Endothelial cell of umbilical vein (primary cell): ENCODE measurements around the gene FAM81A. TPM values are rescaled to one million over a fixed set of nuclear protein-coding genes. Genes with fewer than 3 reads are reported as not detected.
"Not testable (repeated sequence)": the region's sequence is repeated elsewhere in the genome, so short reads cannot be mapped to it uniquely, and the experiment has no call there.

Experiments
- BruUV-seq: library from RNA; stranded (reverse); fragments of 400-500 nt; replicated peaks from 2 replicates; lab custom pipeline; 2021; lab: Mats Ljungman, UMichigan
- CTCF ChIA-PET: fragments of 300-600, 350-600 bp; sonication (Branson Sonifier 250); formaldehyde crosslinking; loops from one replicate; lab custom pipeline; 2021; ENCODE audit warnings: antibody characterized with exemption, inconsistent platforms; lab: Charles Lee
- POLR2A ChIA-PET: fragments of 300-600, 350-600 bp; sonication (Branson Sonifier 250); formaldehyde crosslinking; loops from one replicate; lab custom pipeline; 2021; ENCODE audit warnings: antibody characterized with exemption, inconsistent platforms; lab: Charles Lee
- DNase-seq: peaks from one replicate; pipeline ENCODE4 v3.0.0-alpha.2; 2011; ENCODE audit warnings: low read depth, low spot score
- FAIRE-seq: peaks from 2 replicates; lab custom pipeline; 2011; peaks lifted over from hg19 to GRCh38; lab: Jason Lieb, UNC
- H2AFZ ChIP-seq: 2 replicates; pipeline ENCODE4 v1.6.0; 2012; ENCODE audit warnings: low read depth, low read length, control low read depth, inconsistent platforms
- H3K27ac ChIP-seq: 2 replicates; pipeline ENCODE4 v1.5.1; 2011; ENCODE audit warnings: low read depth, mild to moderate bottlenecking, control low read depth, low read length, moderate library complexity; ENCODE audit not compliant: insufficient read depth
- H3K27me3 ChIP-seq, 2 experiments: 2 replicates each; pipeline versions ENCODE4 v1.6.0 to v1.6.1; 2011; ENCODE audit warnings: low read length in 2 of 2, mixed read lengths in 1 of 2; ENCODE audit not compliant: control insufficient read depth in 2 of 2, insufficient read depth in 2 of 2
- H3K36me3 ChIP-seq, 2 experiments: 2 replicates in 1 of 2; 3 replicates in 1 of 2; pipeline ENCODE4 v1.5.1; 2011; ENCODE audit warnings: low read length in 2 of 2, mild to moderate bottlenecking in 1 of 2, moderate library complexity in 1 of 2; ENCODE audit not compliant: control insufficient read depth in 2 of 2, insufficient read depth in 2 of 2; ENCODE audit errors: extremely low read depth in 1 of 2
- H3K4me1 ChIP-seq: 3 replicates; pipeline ENCODE4 v1.5.1; 2011; ENCODE audit warnings: mild to moderate bottlenecking, low read length; ENCODE audit not compliant: control insufficient read depth, insufficient read depth; ENCODE audit errors: extremely low read depth
- H3K4me2 ChIP-seq: 2 replicates; pipeline ENCODE4 v1.6.1; 2011; ENCODE audit warnings: low read length, control low read depth, mixed read lengths; ENCODE audit not compliant: insufficient read depth
- H3K4me3 ChIP-seq, 3 experiments: fragments of 200-600 bp in 1 of 3; sonication (generic), shearing (Covaris generic) in 1 of 3; replicated peaks in 1 of 3; 2 replicates each; pipeline ENCODE4 v1.5.1; 2011 to 2016; ENCODE audit warnings: control low read depth in 3 of 3, low read length in 3 of 3, mild to moderate bottlenecking in 2 of 3, inconsistent platforms in 1 of 3, low read depth in 1 of 3, moderate library complexity in 1 of 3; ENCODE audit not compliant: insufficient read depth in 1 of 3
- H3K79me2 ChIP-seq: 2 replicates; pipeline ENCODE4 v1.6.0; 2012; ENCODE audit warnings: low read length, inconsistent platforms; ENCODE audit not compliant: control insufficient read depth, insufficient read depth
- H3K9ac ChIP-seq: replicated peaks from 2 replicates; pipeline ENCODE3; 2011; ENCODE audit warnings: low read length, control low read depth; ENCODE audit not compliant: insufficient read depth; ENCODE audit errors: extremely low read depth
- H3K9me1 ChIP-seq: replicated peaks from 3 replicates; pipeline ENCODE4 v1.6.0; 2011; ENCODE audit warnings: mild to moderate bottlenecking, low read length; ENCODE audit not compliant: control insufficient read depth, insufficient read depth; ENCODE audit errors: extremely low read depth
- H3K9me3 ChIP-seq: replicated peaks from 2 replicates; pipeline ENCODE4 v1.5.1; 2012; ENCODE audit warnings: low read length, inconsistent platforms; ENCODE audit not compliant: control insufficient read depth, insufficient read depth
- H4K20me1 ChIP-seq: replicated peaks from 2 replicates; pipeline ENCODE3; 2011; ENCODE audit warnings: mild to moderate bottlenecking, low read length; ENCODE audit not compliant: control insufficient read depth, insufficient read depth; ENCODE audit errors: extremely low read depth
- CTCF ChIP-seq, 2 donors: IDR thresholded peaks; 1 replicate in 1 of 2; 2 replicates in 1 of 2; pipeline ENCODE4 v1.5.1; 2011; ENCODE audit warnings: low read length in 2 of 2, mild to moderate bottlenecking in 2 of 2, moderate library complexity in 2 of 2, control low read depth in 1 of 2, inconsistent platforms in 1 of 2, low read depth in 1 of 2; ENCODE audit not compliant: insufficient read depth in 1 of 2; ENCODE audit errors: extremely low read depth in 1 of 2
- EZH2 ChIP-seq: IDR thresholded peaks from 2 replicates; pipeline ENCODE4 v1.6.1; 2012; ENCODE audit warnings: borderline replicate concordance, low read depth, mild to moderate bottlenecking, moderate library complexity, low read length, inconsistent platforms; ENCODE audit not compliant: severe bottlenecking
- FOS ChIP-seq: IDR thresholded peaks from 2 replicates; pipeline ENCODE4 v1.6.1; 2011; ENCODE audit warnings: mild to moderate bottlenecking, low read length, moderate library complexity, borderline replicate concordance; ENCODE audit not compliant: insufficient read depth
- GATA2 ChIP-seq: IDR thresholded peaks from 2 replicates; pipeline ENCODE4 v1.7.0; 2011; ENCODE audit warnings: low read depth, mild to moderate bottlenecking, moderate library complexity, mixed read lengths, low read length; ENCODE audit not compliant: insufficient read length, insufficient read depth
- JUN ChIP-seq: IDR thresholded peaks from 2 replicates; pipeline ENCODE4 v1.6.1; 2011; ENCODE audit warnings: borderline replicate concordance, low read depth; ENCODE audit not compliant: insufficient read length, insufficient read depth
- MAX ChIP-seq: IDR thresholded peaks from 2 replicates; pipeline ENCODE4 v1.6.1; 2011; ENCODE audit not compliant: insufficient read depth, insufficient read length
- MYC ChIP-seq: IDR thresholded peaks from one replicate; pipeline ENCODE4 v1.6.1; 2011; ENCODE audit warnings: mild to moderate bottlenecking, low read depth, low read length
- POLR2A ChIP-seq: IDR thresholded peaks from 2 replicates; pipeline ENCODE4 v1.6.1; 2012; ENCODE audit warnings: low read depth, mild to moderate bottlenecking, control low read depth, low read length
- POLR2AphosphoS5 ChIP-seq: IDR thresholded peaks from 2 replicates; pipeline ENCODE4 v1.6.1; 2012; ENCODE audit warnings: low read depth, mild to moderate bottlenecking, control low read depth, low read length, moderate library complexity; ENCODE audit not compliant: insufficient read depth
- dilution Hi-C: fragments of 300-500 bp; cut with MboI; formaldehyde crosslinking; loops from one replicate; pipeline ENCODE4 v1.15.0; 2019; ENCODE audit warnings: low sequenced_read_pairs; ENCODE audit not compliant: extremely low pct_ligation_motif_present
- intact Hi-C: fragments of 100-400 bp; cut with micrococcal nuclease; formaldehyde crosslinking; loops from one replicate; pipeline ENCODE4 v1.10.0; 2022
- polyA plus RNA-seq, 4 experiments: library from polyadenylated mRNA; depleted of rRNA in 3 of 4; stranded (reverse) in 3 of 4; unstranded in 1 of 4; fragments of >200 nt; gene quantifications; 2 replicates each; pipeline versions ENCODE4 v1.2.1 to v1.2.3, GENCODE V29; 2011 to 2012; ENCODE audit warnings: missing spikeins in 1 of 4
- total RNA-seq: library from RNA; stranded (reverse); gene quantifications from 2 replicates; pipeline ENCODE4 v1.2.3, GENCODE V29; 2021

FAM81A gene
- total and polyA plus RNA-seq, 2 donors (not counting 3 experiments of a cell fraction or from before 2014, with no cell fraction given): 0.28 to 1.2 TPM

- TF ChIP-seq POLR2A (no peak), POLR2AphosphoS5 (no peak), MYC (no peak), MAX (no peak)
- Histone ChIP-seq H3K9me3 (no peaks in the 10 kb centered on the region), H3K27me3 (no peaks in the 10 kb centered on the region), H4K20me1 (no peaks in the 10 kb centered on the region), H3K9ac (no peak overlapping the region), H3K9me1 (no peaks in the 10 kb centered on the region), H3K36me3 (no peaks in the 10 kb centered on the region), H3K4me2 (no peak overlapping the region), H3K79me2 (no peaks in the 10 kb centered on the region), H3K4me1 (no peaks in the 10 kb centered on the region), H3K4me3 (no peak overlapping the region), H3K27ac (no peak overlapping the region), H2AFZ (no peak overlapping the region)
- dilution Hi-C loops (no loop called here), intact Hi-C loops (no loop called here)
- no peak for DNase-seq
- ChIA-PET CTCF (no interaction called here), POLR2A (no interaction called here)
- BruUV-seq: no TSS peak
- no peak for FAIRE-seq
Observed at GRCh38 chr15:59484399-59484798, 46.4 kb downstream of the FAM81A start.

- dilution Hi-C loops (no loop called here), intact Hi-C loops (no loop called here)
- no peaks in the 10 kb centered on the region for H3K9me1 ChIP-seq
- no peak overlapping the region for H3K4me2 ChIP-seq
- DNase-seq: no peak
- H3K4me3 ChIP-seq: no peak overlapping the region
- CTCF ChIA-PET: interaction anchor here (1.8 kb wide), 1 partner anchor 44 kb away, joined by 3 read pairs; no protein-coding TSS in a partner anchor
- H3K9ac ChIP-seq: no peak overlapping the region
- FAIRE-seq: no peak
- H4K20me1 ChIP-seq: no peaks in the 10 kb centered on the region
- no peak overlapping the region for H2AFZ ChIP-seq
- no peaks in the 10 kb centered on the region for H3K9me3 ChIP-seq
- no peak for TF ChIP-seq JUN
- TF ChIP-seq POLR2AphosphoS5: no peak
- TF ChIP-seq CTCF (IDR thresholded peaks at IDR 0.05; ENCODE audit: extremely low read depth in 1 of 2, insufficient read depth in 1 of 2, low read depth in 1 of 2, low read length in 2 of 2): no peak
- no peak for TF ChIP-seq EZH2
- no peak for TF ChIP-seq POLR2A
- no peak for TF ChIP-seq FOS
- no peak for TF ChIP-seq MYC
- TF ChIP-seq GATA2: no peak
- no peak for TF ChIP-seq MAX
- H3K4me1 ChIP-seq: no peaks in the 10 kb centered on the region
- no peaks in the 10 kb centered on the region for H3K27me3 ChIP-seq
- no peaks in the 10 kb centered on the region for H3K36me3 ChIP-seq
- H3K27ac ChIP-seq: no peak overlapping the region
- POLR2A ChIA-PET: no interaction called here
- no TSS peak for BruUV-seq
- H3K79me2 ChIP-seq: no peaks in the 10 kb centered on the region
Observed at GRCh38 chr15:59485036-59485435, 47.0 kb downstream of the FAM81A start.

GRCh38 chr15:59489485-59489884 is 51.5 kb downstream of the FAM81A start:
- H3K36me3 ChIP-seq, BruUV-seq, FAIRE-seq, H2AFZ ChIP-seq, H3K4me2 ChIP-seq, H3K9me1 ChIP-seq, H3K4me3 ChIP-seq, H3K27ac ChIP-seq, H4K20me1 ChIP-seq, dilution Hi-C loops, H3K9ac ChIP-seq, H3K4me1 ChIP-seq, H3K9me3 ChIP-seq, H3K79me2 ChIP-seq, H3K27me3 ChIP-seq, DNase-seq, intact Hi-C loops, POLR2A ChIA-PET: not testable (repeated sequence)
- CTCF ChIA-PET: interaction anchor here (1.4 to 5.1 kb wide), 2 partner anchors 242 to 243 kb away, joined by 3 to 34 read pairs; no protein-coding TSS in a partner anchor
